Smooth muscle cell (in vitro differentiated cells): Measurements from ENCODE around the gene CHRM4. TPM values are rescaled to one million over a fixed set of nuclear protein-coding genes. Genes with fewer than 3 reads are reported as not detected.

ENCODE experiments used
- DNase-seq: peaks from one replicate; lab custom pipeline; 2025; ENCODE audit not compliant: unreplicated experiment; lab: John Stamatoyannopoulos, UW
- H2AFZ ChIP-seq: fragments of 200-600 bp; sonication (generic); 2 replicates; pipeline ENCODE4 v1.6.0; 2016; ENCODE audit warnings: antibody characterized with exemption, low read depth, mild to moderate bottlenecking
- H3F3A ChIP-seq: fragments of 200-600 bp; sonication (generic); 2 replicates; pipeline ENCODE4 v1.6.0; 2017; ENCODE audit warnings: antibody characterized with exemption, low read depth
- H3K27ac ChIP-seq: fragments of 200-600 bp; sonication (generic); 2 replicates; pipeline ENCODE4 v1.5.1; 2016; ENCODE audit warnings: low read depth, mild to moderate bottlenecking
- H3K27me3 ChIP-seq: fragments of 200-600 bp; sonication (generic); 2 replicates; pipeline ENCODE4 v1.6.1; 2016; ENCODE audit warnings: low read depth, mild to moderate bottlenecking
- H3K36me3 ChIP-seq: fragments of 200-600 bp; sonication (generic); 2 replicates; pipeline ENCODE4 v1.5.1; 2016; ENCODE audit warnings: low read depth
- H3K4me1 ChIP-seq: fragments of 200-600 bp; sonication (generic); 2 replicates; pipeline ENCODE4 v1.5.1; 2016; ENCODE audit warnings: low read depth
- H3K4me2 ChIP-seq: fragments of 200-600 bp; sonication (generic); 2 replicates; pipeline ENCODE4 v1.6.0; 2016; ENCODE audit warnings: mild to moderate bottlenecking
- H3K4me3 ChIP-seq: fragments of 200-600 bp; sonication (generic); 2 replicates; pipeline ENCODE4 v1.5.1; 2016; ENCODE audit warnings: mild to moderate bottlenecking
- H3K79me2 ChIP-seq: fragments of 200-600 bp; sonication (generic); 2 replicates; pipeline ENCODE4 v1.6.0; 2016; ENCODE audit warnings: low read depth, mild to moderate bottlenecking
- H3K9ac ChIP-seq: fragments of 200-600 bp; sonication (generic); 2 replicates; pipeline ENCODE4 v1.6.0; 2016; ENCODE audit warnings: low read depth
- H3K9me3 ChIP-seq: fragments of 200-600 bp; sonication (generic); replicated peaks from 2 replicates; pipeline ENCODE4 v1.5.1; 2016; ENCODE audit warnings: low read depth
- H4K20me1 ChIP-seq: fragments of 200-600 bp; sonication (generic); 2 replicates; pipeline ENCODE4 v1.6.0; 2016; ENCODE audit warnings: low read depth
- WGBS: methylation state at CpG from one replicate; pipeline ENCODE4 v1.1.7; 2016; ENCODE audit warnings: low lambda C conversion rate; 5-methylcytosine and 5-hydroxymethylcytosine counted together
- polyA plus RNA-seq: library from polyadenylated mRNA; unstranded; fragments of >200 nt; fragmentation: Nextera tagmentation; extraction: Ambion mirVana; gene quantifications from 2 replicates; pipeline ENCODE4 v1.2.1, GENCODE V29; 2016
- total RNA-seq: library from RNA; depleted of rRNA; stranded (reverse); fragments of >200 nt; gene quantifications from 2 replicates; pipeline ENCODE4 v1.2.3, GENCODE V29; 2014
- TF ChIP-seq, protein P1 (sequence below): fragments of 200-600 bp; sonication (generic); IDR thresholded peaks from 2 replicates; pipeline ENCODE4 v1.5.1; 2017; ENCODE audit warnings: borderline replicate concordance, mild to moderate bottlenecking, antibody characterized with exemption; ENCODE audit not compliant: insufficient read depth, poor library complexity, severe bottlenecking

The CHRM4 gene
- total and polyA plus RNA-seq, 2 experiments from 2014 or later: 4.7 to 20.0 TPM

DNA sequence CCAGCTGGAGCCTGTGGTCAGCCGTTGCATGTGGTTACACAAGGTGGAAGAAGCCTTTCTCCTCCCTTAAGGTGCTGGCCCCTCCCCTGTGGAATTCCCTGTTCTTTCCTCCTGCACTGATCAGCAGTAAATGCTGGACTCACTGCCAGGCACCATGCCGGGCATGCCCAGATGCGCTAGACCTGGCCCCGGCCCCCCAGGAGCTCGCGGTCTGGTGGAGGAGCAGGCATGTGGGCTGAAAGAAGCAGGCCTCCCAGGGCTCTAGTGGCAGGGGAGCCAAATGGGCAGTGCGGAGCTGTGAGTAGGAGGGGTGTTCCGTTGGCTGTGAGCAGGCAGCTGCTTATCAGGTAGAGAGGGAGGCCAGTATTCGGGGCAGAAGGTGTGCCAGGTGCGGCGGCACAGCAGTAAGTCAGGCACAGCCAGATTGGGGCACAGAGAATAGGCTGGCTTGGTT lies 34.1 kb downstream of the CHRM4 start:
- no peaks in the 10 kb centered on the region for H3K27me3 ChIP-seq
- WGBS: 92% methylated on average over 11 of the region's 11 CpGs
- TF ChIP-seq, protein P1, sequence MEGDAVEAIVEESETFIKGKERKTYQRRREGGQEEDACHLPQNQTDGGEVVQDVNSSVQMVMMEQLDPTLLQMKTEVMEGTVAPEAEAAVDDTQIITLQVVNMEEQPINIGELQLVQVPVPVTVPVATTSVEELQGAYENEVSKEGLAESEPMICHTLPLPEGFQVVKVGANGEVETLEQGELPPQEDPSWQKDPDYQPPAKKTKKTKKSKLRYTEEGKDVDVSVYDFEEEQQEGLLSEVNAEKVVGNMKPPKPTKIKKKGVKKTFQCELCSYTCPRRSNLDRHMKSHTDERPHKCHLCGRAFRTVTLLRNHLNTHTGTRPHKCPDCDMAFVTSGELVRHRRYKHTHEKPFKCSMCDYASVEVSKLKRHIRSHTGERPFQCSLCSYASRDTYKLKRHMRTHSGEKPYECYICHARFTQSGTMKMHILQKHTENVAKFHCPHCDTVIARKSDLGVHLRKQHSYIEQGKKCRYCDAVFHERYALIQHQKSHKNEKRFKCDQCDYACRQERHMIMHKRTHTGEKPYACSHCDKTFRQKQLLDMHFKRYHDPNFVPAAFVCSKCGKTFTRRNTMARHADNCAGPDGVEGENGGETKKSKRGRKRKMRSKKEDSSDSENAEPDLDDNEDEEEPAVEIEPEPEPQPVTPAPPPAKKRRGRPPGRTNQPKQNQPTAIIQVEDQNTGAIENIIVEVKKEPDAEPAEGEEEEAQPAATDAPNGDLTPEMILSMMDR: no peak
- no peak overlapping the region for H3K9ac ChIP-seq
- peaks cover 79% of the 10 kb centered on the region for H4K20me1 ChIP-seq
- no peak overlapping the region for H3K4me3 ChIP-seq
- no peak overlapping the region for H3K27ac ChIP-seq
- peaks cover 70% of the 10 kb centered on the region for H3K79me2 ChIP-seq
- H2AFZ ChIP-seq: no peak overlapping the region
- no peak overlapping the region for H3K4me2 ChIP-seq
- H3K4me1 ChIP-seq: peaks cover 13% of the 10 kb centered on the region
- H3K36me3 ChIP-seq: no peaks in the 10 kb centered on the region
- H3K9me3 ChIP-seq: no peaks in the 10 kb centered on the region
- H3F3A ChIP-seq: no peaks in the 10 kb centered on the region
- no peak for DNase-seq

DNA sequence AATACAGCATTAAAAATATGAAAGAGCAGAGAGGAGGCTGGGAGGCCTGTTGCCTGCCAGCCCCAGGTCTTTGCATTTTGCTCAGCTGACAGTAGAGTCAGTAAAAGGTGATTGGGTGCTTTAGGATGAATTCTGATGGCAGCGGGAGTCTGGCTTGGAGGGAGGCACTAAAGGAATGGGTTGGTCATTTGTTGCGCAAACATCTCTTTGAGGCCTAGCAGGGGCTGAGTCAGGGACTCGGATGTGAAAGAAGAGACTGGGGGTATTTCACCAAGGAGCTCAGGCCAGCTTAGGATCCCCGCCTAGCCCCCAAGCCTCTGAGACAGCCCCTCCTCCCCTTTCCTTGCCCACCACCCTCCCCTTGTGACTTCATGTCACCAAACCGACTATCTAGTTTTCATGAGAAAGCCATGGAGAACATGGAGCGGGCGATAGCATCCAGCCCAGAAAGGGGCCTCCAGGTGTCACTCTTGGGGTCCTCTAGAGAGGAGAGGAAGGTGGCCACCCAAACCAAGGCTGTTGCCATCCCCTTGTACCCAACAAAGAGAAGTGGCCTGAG lies 34.6 kb downstream of the CHRM4 start:
- no peak overlapping the region for H2AFZ ChIP-seq
- H3K27ac ChIP-seq: no peak overlapping the region
- no peaks in the 10 kb centered on the region for H3K27me3 ChIP-seq
- no peak for DNase-seq
- H3K9me3 ChIP-seq: no peaks in the 10 kb centered on the region
- peaks cover 79% of the 10 kb centered on the region for H4K20me1 ChIP-seq
- H3K36me3 ChIP-seq: no peaks in the 10 kb centered on the region
- H3K9ac ChIP-seq: no peak overlapping the region
- TF ChIP-seq, protein P1: no peak
- H3K4me3 ChIP-seq: no peak overlapping the region
- H3K4me1 ChIP-seq: peaks cover 13% of the 10 kb centered on the region
- H3K4me2 ChIP-seq: no peak overlapping the region
- H3K79me2 ChIP-seq: peaks cover 75% of the 10 kb centered on the region
- WGBS: 62% methylated on average over 7 of the region's 7 CpGs
- H3F3A ChIP-seq: no peaks in the 10 kb centered on the region

DNA sequence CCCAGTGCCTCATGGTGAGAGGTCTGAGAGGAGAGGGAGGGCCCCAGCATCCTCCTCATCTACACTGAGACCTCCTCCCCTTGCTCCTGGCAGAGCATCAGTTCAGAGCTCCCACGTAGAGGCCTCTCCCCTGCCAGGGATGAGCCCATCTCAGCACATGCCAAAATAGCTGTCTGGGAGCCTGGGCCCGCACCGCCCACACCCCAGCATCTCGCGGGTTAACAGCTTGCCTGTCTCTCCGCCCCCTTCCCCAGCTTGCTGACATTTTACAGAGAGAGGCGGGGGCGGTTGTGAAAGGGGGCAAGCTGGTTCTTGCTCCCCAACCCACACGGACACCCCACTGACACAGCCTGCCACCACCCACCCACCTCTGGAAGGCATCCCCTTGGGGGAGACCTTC lies 37.9 kb downstream of the CHRM4 start:
- H3K4me3 ChIP-seq: no peak overlapping the region
- WGBS: 22% methylated on average over 8 of the region's 9 CpGs
- H3F3A ChIP-seq: no peaks in the 10 kb centered on the region
- H2AFZ ChIP-seq: no peak overlapping the region
- TF ChIP-seq, protein P1: no peak
- no peaks in the 10 kb centered on the region for H3K9me3 ChIP-seq
- peaks cover 5% of the 10 kb centered on the region for H3K4me1 ChIP-seq
- no peak overlapping the region for H3K9ac ChIP-seq
- no peak overlapping the region for H3K27ac ChIP-seq
- peaks cover 81% of the 10 kb centered on the region for H3K79me2 ChIP-seq
- H3K36me3 ChIP-seq: no peaks in the 10 kb centered on the region
- peaks cover 79% of the 10 kb centered on the region for H4K20me1 ChIP-seq
- H3K27me3 ChIP-seq: no peaks in the 10 kb centered on the region
- H3K4me2 ChIP-seq: no peak overlapping the region
- DNase-seq: no peak

DNA sequence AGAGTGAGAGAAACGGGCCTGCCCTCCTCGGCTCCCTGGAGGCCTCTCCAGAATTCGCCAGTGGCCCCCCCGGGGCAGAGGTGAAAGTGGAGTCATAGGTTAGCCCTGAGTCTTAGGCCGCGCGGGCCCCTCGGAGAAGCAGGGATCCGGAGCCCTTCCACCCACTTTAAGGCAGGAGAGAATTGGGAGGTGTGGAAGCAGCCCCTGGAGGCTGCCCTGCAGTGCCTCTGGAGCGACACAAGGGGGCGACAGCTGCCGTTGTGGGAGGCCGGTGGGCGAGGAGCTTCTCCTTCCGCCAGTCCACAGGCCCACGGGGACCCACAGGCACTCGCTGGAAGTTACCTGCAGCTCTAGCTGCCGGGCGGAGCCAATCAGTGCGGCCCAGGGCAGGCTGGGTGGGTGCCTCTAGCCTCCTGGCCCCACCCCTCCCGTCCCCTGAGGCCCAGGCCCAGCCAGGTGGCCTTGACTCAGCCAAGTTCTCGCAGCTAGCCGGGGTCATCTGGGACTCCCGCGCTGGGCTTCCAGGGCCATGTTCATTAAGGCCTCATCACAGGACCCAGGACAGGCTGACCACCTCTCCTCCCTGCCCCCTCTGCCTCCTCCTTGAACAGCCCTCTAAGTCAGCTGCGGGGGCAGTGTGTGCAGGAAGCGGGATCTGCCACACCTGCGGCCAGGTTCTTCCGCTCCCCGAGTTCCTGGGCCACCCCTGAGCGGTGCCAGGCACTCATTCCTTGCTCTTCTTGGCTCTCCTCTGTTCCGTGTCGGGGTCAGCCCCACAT lies 39.3 kb downstream of the CHRM4 start:
- Histone ChIP-seq H3K4me1 (peaks cover 12% of the 10 kb centered on the region), H3K4me3 (no peak overlapping the region), H3F3A (no peaks in the 10 kb centered on the region), H3K9ac (no peak overlapping the region), H3K27me3 (no peaks in the 10 kb centered on the region), H2AFZ (no peak overlapping the region), H3K79me2 (peaks cover 78% of the 10 kb centered on the region), H3K9me3 (no peaks in the 10 kb centered on the region), H3K27ac (no peak overlapping the region), H4K20me1 (peaks cover 75% of the 10 kb centered on the region), H3K4me2 (no peak overlapping the region), H3K36me3 (no peaks in the 10 kb centered on the region)
- no peak for DNase-seq
- 58% methylated on average over 33 of the region's 33 CpGs for WGBS
- TF ChIP-seq, protein P1: peak; percentile 79
